D721Med (cell line): ENCODE results near the gene PRUNE2.

Experiments
- DNase-seq: peaks from one replicate; pipeline ENCODE4 v3.0.0; 2011; ENCODE audit warnings: low spot score; ENCODE audit not compliant: insufficient read length
- FAIRE-seq: peaks from 2 replicates; lab custom pipeline; 2011; peaks lifted over from hg19 to GRCh38; lab: Jason Lieb, UNC
- TF ChIP-seq, protein P1 (sequence below): IDR thresholded peaks from 2 replicates; pipeline ENCODE4 v1.5.1; 2012; ENCODE audit warnings: mild to moderate bottlenecking, control low read depth; ENCODE audit not compliant: insufficient read depth; ENCODE audit errors: missing control alignments

Gene PRUNE2

DNA sequence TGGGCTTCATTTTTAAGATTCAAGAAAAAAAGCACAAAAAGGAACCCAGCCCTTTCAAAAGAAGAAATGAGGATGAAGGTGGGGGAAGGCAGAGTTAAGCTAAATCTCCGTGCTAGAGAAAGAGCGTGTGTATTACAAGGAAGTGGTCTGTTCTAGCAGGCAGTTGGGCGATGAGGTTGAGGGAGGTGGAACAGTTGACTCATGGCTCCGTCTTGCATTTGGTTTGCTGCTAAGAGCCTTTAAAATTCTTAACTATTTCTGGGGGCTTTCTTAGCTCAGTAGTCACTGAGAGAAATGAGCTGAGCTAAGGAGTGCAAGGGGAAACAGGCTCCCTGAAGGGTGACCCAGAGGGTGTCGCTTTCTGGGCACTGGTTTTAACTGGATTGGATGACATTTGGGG, 329.6 kb downstream of the PRUNE2 start:
- FAIRE-seq (no peak), DNase-seq (no peak)

DNA sequence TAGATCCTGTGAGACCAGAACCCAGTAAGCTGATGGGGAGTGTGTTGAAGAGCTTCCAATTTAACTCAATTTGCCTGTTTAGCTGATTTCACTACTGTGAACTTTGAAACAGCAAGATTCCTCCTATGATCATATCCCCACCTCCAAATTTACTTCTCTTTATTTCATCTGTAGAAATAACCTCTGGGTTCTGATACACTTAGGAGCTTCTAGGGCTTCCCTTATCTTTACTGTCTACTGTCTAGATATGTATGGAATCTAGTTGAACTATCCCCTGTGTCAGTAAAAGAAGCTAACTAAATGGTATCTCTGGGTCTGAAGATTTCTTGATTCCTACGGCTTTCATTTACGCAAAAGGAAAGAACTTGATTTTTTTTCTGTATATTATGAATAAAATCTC, 330.2 kb downstream of the PRUNE2 start:
- TF ChIP-seq, protein P1, sequence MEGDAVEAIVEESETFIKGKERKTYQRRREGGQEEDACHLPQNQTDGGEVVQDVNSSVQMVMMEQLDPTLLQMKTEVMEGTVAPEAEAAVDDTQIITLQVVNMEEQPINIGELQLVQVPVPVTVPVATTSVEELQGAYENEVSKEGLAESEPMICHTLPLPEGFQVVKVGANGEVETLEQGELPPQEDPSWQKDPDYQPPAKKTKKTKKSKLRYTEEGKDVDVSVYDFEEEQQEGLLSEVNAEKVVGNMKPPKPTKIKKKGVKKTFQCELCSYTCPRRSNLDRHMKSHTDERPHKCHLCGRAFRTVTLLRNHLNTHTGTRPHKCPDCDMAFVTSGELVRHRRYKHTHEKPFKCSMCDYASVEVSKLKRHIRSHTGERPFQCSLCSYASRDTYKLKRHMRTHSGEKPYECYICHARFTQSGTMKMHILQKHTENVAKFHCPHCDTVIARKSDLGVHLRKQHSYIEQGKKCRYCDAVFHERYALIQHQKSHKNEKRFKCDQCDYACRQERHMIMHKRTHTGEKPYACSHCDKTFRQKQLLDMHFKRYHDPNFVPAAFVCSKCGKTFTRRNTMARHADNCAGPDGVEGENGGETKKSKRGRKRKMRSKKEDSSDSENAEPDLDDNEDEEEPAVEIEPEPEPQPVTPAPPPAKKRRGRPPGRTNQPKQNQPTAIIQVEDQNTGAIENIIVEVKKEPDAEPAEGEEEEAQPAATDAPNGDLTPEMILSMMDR = no peak
- DNase-seq = no peak
- no peak for FAIRE-seq

More for the DNA sequence above, 329.6 kb downstream of the PRUNE2 start:
- TF ChIP-seq, protein P1 = no peak

DNA sequence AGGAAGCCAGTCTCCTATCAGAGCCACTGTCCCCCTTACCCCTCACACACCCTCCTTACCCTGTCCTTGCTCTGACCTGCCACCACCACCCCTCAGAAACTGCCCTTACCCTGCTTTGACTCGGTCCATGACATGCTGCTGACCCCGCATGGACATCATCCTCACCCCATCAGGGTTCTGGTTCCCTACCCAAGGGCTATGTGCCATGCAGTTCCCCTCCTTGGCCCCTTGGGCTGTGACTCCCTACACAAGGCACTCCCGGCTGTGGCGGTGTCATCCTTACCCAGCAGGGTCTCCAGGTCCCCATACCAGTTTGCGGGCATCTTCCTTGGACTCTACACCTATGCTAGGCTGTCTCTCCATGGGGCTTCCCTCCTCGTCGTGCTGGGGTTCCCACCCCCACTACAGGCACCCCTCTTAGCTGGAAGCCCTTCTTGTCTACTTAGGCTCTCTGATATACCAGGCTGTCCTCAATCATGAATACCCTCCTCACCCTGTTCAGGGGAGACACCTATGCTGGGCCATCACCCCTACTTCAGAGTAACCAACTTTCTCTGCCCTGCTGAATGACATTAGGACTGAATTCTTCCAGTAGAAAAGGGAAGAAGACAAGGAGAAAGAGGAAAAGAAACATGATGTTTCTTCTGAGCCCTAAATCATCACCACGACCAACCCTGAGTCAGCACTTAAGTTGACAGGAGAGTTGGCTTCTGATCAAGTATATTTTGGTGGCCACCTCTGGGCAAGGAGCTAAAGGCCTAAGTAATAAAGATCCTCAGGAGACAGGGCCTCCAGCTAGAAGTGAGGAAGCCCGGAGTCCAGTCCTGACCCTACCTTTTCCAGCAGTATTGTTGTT, 331.8 kb downstream of the PRUNE2 start:
- no peak for FAIRE-seq
- TF ChIP-seq, protein P1 = no peak
- DNase-seq = no peak

- DNase-seq (no peak), FAIRE-seq (no peak)
- TF ChIP-seq, protein P1 = no peak
Observed at GRCh38 chr9:76573408-76573807, 332.5 kb downstream of the PRUNE2 start.

GRCh38 chr9:76572151-76572550, 333.8 kb downstream of the PRUNE2 start:
- FAIRE-seq = no peak
- TF ChIP-seq, protein P1 = no peak
- no peak for DNase-seq

DNA sequence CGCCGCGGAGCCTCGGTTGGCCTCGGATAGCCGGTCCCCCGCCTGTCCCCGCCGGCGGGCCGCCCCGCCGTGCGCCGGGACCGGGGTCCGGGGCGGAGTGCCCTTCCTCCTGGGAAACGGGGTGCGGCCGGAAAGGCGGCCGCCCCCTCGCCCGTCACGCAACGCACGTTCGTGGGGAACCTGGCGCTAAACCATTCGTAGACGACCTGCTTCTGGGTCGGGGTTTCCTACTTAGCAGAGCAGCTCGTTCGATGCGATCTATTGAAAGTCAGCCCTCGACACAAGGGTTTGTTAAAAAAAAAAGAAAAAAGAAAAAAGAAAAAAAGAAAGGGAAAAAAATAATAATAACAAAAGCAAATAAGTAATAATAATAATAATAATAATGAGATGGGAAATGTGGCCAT, 334.2 kb downstream of the PRUNE2 start:
- no peak for FAIRE-seq
- no peak for DNase-seq
- TF ChIP-seq, protein P1 = no peak

DNA sequence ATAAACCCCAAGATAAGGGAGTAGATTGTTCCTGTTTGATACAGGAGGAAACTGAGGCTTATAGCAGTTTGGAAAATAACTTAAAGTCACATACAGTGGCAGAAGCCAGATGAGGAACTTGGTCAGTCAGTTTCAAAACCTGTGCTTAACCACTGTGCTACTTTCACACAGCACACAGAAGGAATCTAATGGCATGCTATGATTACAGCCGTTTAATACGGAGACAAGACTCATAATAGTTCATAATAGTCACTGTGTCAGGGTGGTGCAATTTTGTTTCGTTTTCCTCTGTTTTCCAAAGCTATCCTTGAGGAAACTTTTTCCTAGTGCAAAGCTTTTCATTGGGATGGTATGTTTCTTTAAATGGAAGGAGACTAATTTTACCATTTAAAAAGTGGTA, 334.6 kb downstream of the PRUNE2 start:
- DNase-seq (no peak), FAIRE-seq (no peak)
- TF ChIP-seq, protein P1 = no peak
